ENCODE measurements around the gene BPHL.
"Not testable (repeated sequence)": the region's sequence is repeated elsewhere in the genome, so short reads cannot be mapped to it uniquely, and the experiment has no call there.

Gene BPHL

DNA sequence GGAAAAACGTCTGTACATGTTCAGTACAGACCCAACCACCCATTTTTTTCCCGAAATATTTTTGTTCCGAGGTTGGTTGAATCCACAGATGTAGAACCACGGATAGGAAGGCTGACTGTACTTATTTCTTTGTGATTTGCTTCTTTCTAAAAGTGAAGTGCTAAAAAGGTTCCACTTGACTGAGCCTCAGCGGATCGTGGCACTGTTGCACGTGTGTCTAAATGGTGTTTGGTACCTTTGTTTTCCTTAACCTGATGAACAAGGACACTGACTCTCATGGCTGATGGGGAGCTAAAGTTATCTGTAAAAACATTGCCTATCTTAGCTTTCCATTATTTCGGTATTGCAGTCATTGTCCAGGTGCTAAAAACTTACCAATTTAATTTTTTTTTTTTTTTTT is 6.2 kb downstream of the BPHL start:
- DNase-seq = no peak

- no peak for DNase-seq
These were observed 7.3 kb downstream of the BPHL start for GRCh38 chr6:3125815-3126214.

DNA sequence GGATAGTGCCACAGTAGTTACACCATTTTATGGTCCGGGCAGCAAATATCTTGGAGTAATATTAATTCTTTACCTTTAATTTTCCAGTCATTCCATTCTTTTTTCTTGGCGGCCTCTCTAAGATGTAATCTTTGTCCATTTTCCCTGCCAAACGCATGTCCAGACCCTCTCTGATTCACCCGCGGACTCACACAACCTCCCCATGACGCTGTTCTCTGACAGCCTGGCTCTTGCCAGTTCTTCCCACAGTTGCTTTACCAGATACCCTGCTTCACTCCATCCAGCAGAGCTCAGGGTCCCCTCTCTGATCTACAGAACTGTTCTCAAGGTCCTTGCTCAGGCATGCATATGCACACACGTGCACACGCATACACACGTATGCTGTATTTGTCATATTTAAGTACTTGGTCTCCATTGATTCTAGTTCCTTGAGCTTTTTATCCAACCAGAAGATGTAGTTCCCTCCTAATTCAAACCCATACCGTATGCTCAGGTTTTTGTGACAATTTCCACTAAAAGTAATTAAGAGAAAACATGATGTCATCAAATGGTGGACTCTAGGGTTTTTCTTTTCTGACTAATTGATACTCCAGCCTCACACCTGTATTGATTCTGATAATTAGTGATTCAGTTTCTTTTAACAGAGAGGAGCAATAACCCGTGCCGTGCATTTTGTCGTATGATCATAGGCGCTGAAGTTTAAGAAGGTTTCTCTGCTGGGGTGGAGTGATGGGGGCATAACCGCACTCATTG is 10.0 kb downstream of the BPHL start:
- no peak for DNase-seq

DNA sequence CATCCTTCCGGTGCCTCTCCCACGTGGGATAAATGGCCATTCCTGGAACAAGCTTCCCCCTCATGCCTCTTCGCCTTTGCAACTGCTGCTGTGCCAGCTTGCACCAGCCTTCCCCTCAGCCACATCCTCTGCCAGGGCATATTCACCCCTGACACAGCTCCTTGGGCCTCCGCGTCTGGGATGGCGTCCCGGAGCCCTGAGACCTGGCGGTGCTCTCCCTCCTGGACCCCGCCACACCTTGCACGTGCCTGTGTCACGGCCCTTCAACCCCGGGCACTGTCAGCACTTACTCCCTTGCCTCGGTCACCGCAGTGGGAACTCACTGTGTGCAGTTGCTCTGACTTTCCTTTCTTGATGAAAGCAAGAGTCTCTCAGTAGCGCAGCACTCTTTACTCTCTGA is 13.2 kb downstream of the BPHL start:
- no peak for DNase-seq

DNA sequence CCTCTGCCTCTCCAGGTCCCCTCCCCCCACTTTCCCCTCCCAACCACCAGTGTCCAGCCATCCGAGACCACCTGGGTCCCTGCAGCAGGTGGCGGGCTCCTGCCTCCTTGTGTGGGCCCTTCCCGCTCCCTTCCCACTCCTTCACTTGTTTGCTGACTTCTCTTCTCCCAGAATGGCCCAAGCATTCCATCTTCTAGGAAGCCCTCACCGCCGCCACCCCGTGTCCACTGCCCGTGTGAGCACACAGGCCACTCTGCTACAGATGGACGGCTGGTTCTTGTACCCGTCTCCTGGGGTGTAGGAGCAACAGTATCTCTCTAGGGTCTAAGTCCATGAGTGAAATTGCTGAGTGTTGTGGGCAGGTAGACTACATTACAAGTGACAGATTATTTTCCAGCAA is 15.0 kb downstream of the BPHL start:
- DNase-seq = no peak

DNA sequence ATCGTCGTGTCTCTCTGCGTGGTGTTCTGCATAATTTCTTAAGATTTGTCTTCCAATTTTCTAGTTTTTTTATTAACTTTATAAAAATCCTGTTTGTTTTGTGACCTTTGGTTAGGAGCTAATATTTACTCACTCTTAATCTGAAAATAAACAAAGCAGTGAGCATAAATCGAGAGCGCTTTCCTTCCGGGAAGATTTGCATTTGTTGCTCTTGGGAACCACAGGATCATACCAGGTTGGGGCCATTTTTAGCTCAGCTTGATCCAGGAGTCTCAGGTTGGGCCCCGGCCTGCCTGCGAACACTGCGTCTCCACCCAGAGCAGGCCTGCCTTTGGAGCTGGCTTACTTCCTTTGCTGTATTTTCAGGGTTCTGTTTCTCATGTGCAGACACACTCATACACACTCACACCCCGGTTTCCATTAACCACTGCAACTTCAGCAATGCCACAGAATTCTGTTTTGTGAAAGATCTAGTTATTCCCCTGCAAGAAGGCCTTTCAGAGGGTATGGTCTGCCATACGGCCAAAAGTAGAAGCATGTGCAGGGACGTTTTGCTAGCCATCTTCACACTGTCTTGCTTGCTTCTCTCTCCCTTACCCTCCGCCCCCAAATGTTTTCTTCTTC is 17.3 kb downstream of the BPHL start:
- DNase-seq = no peak

- DNase-seq = no peak
These were observed 17.9 kb downstream of the BPHL start for GRCh38 chr6:3136292-3137011.

GRCh38 chr6:3137057-3137777 is 18.7 kb downstream of the BPHL start:
- no peak for DNase-seq

DNA sequence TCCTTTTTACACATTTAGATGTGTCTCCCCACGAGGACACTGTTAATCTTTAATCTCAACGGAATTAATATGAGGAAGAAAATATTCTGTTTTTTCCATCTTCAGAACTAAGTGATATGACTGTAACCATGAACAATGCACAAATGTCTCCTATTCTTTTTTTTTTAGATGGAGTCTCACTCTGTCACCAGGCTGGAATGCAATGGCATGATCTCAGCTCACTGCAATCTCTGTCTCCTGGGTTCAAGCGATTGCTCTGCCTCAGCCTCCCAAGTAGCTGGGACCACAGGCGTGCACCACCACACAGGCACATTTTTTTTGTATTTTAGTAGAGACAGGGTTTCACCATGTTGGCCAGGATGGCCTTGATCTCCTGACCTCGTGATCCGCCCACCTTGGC is 19.4 kb downstream of the BPHL start:
- not testable (repeated sequence) for DNase-seq

DNA sequence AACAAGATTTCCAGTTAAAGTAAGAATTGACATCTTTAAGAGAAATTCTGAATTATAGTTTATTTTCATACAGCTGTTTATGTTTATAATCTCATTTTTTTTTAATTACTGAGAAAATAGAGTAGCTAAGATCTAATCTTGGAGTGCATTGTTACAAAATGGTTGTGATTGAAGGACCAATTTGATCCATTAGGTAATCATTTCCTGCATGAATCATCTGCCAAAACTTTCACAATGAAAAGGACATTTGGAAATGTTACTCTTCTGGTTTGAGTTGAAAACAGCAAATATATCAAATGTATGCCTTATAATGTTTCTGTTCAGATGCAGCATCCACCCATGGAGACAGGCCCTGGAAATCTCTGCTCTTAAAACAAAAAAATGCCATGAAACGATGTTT is 19.8 kb downstream of the BPHL start:
- no peak for DNase-seq

DNA sequence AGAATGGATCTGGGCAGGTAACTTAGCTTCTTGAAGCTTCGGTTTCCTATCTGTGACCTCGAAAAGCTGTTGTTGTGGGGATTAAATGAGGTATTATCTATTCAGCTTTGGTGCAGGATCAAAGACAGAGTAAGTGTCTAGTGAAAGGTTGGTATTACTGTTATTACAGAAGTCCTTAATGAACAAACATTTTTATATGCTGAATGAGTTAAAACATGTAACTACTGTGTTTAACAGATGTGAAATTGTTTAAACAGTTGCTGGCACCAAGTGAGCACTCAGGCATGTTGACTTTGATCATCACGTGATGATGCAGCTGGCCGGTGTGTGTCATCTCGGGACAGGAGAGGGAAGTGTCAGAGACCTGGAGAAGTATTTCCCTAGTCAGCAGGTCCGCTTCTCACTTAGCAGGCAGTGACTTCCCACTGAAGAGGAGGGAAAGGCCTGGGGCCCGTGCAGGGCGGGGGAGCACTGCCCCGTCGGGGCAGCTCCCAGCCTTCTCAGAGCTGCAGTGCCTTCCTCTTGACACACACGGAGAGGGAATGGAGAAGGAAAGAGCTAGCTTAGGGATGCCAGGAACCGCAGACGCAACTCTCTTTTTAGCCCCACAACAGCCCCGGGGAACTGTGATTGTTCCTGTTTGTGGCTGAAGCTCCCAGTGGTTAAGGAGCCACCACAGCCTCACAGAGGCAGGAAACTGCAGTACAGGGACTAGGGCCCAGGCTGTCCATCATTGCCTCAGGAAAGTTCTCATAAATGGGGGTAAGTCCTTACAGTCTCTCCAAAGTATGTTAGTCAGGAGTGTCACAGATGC is 20.8 kb downstream of the BPHL start:
- DNase-seq = no peak

DNA sequence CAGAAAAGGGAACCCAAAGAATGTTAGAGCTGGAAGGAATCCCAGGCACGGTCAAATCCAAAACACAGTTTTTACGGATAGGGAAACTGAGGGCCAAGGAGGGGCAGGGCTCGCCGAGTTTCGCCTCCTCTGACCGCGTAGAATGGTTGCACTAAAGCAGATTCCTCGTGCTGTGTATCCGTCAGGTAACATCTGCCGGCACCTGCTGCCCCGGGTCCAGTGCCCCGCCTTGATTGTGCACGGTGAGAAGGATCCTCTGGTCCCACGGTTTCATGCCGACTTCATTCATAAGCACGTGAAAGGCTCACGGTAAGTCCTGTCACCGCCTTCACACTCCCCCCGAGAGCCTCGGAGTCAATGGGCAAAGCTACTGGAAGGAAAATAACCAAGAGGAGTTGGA is 21.7 kb downstream of the BPHL start:
- no peak for DNase-seq

GRCh38 chr6:3142536-3142935 is 24.0 kb downstream of the BPHL start:
- no peak for DNase-seq

- no peak for DNase-seq
These were observed 24.6 kb downstream of the BPHL start for GRCh38 chr6:3143158-3143557.

DNA sequence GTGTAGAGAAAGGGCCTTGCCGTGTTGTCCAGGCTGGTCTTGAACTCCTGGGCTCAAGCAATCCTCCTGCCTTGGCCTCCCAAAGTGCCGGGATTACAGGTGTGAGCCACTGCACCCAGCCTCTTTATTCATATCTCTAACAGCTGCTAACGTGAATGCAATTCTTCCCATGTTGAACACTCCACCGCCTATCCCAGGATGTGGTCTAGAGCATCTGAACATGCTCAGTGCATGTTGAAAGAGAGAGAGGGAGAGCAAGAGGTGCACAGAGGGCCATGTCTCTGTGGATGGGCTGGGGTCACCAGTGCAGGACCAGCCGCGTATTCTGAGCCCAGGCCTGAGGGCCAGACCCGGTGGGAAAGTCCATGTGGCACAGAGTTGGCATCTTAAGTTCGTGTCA is 26.1 kb downstream of the BPHL start:
- no peak for DNase-seq

GRCh38 chr6:3147914-3148757 is 29.6 kb downstream of the BPHL start:
- no peak for DNase-seq

DNA sequence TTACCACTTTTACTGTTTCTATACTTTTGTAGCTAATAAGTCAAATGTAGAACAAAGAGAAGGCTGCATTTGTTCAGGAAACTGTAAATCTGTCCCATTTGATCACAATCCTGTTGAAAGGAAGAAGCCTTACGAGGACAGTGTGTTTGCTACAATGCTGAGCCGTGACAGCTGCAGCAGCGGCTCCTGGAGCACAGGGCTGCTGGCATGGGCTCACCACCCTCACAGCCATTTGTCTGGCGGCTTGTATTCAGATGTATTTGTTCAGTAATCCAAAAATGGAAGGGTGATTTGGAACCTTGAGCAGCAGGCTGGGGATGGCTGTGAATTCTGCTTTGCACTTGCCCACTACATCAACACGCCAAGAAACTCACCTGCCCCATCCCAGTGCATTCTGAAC is 33.2 kb downstream of the BPHL start:
- DNase-seq = no peak

- no peak for DNase-seq
These were observed 34.2 kb downstream of the BPHL start for GRCh38 chr6:3152689-3153088.

GRCh38 chr6:3155416-3155815 is 36.9 kb downstream of the BPHL start:
- DNase-seq = not testable (repeated sequence)

- not testable (repeated sequence) for DNase-seq
These were observed 37.9 kb downstream of the BPHL start for GRCh38 chr6:3156184-3157130.
